H1 (cell line): ENCODE measurements around the gene CCL28. TPM values are rescaled to one million over a fixed set of nuclear protein-coding genes. Genes with fewer than 3 reads are reported as not detected.
"Not testable (repeated sequence)": the region's sequence is repeated elsewhere in the genome, so short reads cannot be mapped to it uniquely, and the experiment has no call there.

Source experiments
- CTCF ChIA-PET: fragments of 300-600 bp; sonication (Branson Sonifier 250); formaldehyde crosslinking; loops from one replicate; lab custom pipeline; 2021; ENCODE audit not compliant: partially characterized antibody; lab: Charles Lee
- POLR2A ChIA-PET: fragments of 300-600 bp; sonication (Branson Sonifier 250); formaldehyde crosslinking; loops from one replicate; lab custom pipeline; 2021; ENCODE audit warnings: inconsistent platforms; ENCODE audit not compliant: partially characterized antibody; lab: Charles Lee
- DNase-seq, 2 experiments: peaks; one replicate each; pipeline versions ENCODE4 v3.0.0 to v3.0.0-alpha.2; 2010 to 2022; ENCODE audit warnings: low spot score in 2 of 2, low read depth in 1 of 2, mixed read lengths in 1 of 2
- FAIRE-seq: peaks from 2 replicates; lab custom pipeline; 2011; peaks lifted over from hg19 to GRCh38; lab: Jason Lieb, UNC
- H2AFZ ChIP-seq: 2 replicates; pipeline ENCODE4 v1.8.1; 2012; ENCODE audit warnings: low read length, inconsistent platforms
- H2AK5ac ChIP-seq: 2 replicates; pipeline ENCODE4 v1.6.1; 2013; ENCODE audit warnings: low read depth, low read length
- H2BK120ac ChIP-seq: replicated peaks from 2 replicates; pipeline ENCODE3; 2013; ENCODE audit warnings: low read depth, low read length, inconsistent platforms
- H2BK12ac ChIP-seq: 2 replicates; pipeline ENCODE4 v1.6.1; 2013; ENCODE audit warnings: low read depth, low read length
- H2BK15ac ChIP-seq: 2 replicates; pipeline ENCODE4 v1.6.1; 2013; ENCODE audit warnings: low read length
- H2BK20ac ChIP-seq: 2 replicates; pipeline ENCODE4 v1.6.1; 2013; ENCODE audit warnings: low read length
- H2BK5ac ChIP-seq: 2 replicates; pipeline ENCODE4 v1.6.1; 2013; ENCODE audit warnings: low read depth, low read length
- H3K14ac ChIP-seq: 2 replicates; pipeline ENCODE4 v1.6.1; 2013; ENCODE audit warnings: inconsistent platforms; ENCODE audit not compliant: insufficient read length
- H3K18ac ChIP-seq: 2 replicates; pipeline ENCODE4 v1.6.1; 2013; ENCODE audit warnings: low read length; ENCODE audit errors: extremely low read depth
- H3K23ac ChIP-seq: 2 replicates; pipeline ENCODE4 v1.6.1; 2013; ENCODE audit warnings: inconsistent platforms; ENCODE audit not compliant: insufficient read length
- H3K23me2 ChIP-seq: 2 replicates; pipeline ENCODE4 v1.6.1; 2013; ENCODE audit warnings: low read depth, low read length
- H3K27ac ChIP-seq: 2 replicates; pipeline ENCODE4 v1.6.1; 2011; ENCODE audit warnings: low read depth, low read length, inconsistent platforms
- H3K27me3 ChIP-seq, 4 experiments: replicated peaks in 1 of 4; 1 replicate in 1 of 4; 2 replicates in 3 of 4; pipeline versions ENCODE4 v1.6.1 to v1.8.1; 2011 to 2013; ENCODE audit warnings: low read length in 3 of 4, mild to moderate bottlenecking in 3 of 4, inconsistent platforms in 2 of 4, mixed read lengths in 2 of 4, moderate library complexity in 1 of 4; ENCODE audit not compliant: control insufficient read depth in 3 of 4, insufficient read depth in 3 of 4; ENCODE audit errors: extremely low read depth in 1 of 4
- H3K36me3 ChIP-seq, 4 experiments: 2 replicates each; pipeline versions ENCODE4 v1.6.1 to v1.8.1; 2011 to 2013; ENCODE audit warnings: mild to moderate bottlenecking in 4 of 4, low read length in 3 of 4, moderate library complexity in 2 of 4, control low read depth in 1 of 4, inconsistent platforms in 1 of 4; ENCODE audit not compliant: insufficient read depth in 4 of 4, control insufficient read depth in 2 of 4
- H3K4ac ChIP-seq: replicated peaks from 2 replicates; pipeline ENCODE3; 2013; ENCODE audit warnings: low read length, low read depth, mixed read lengths, inconsistent platforms; ENCODE audit not compliant: insufficient read length
- H3K4me1 ChIP-seq, 4 experiments: replicated peaks in 1 of 4; 1 replicate in 1 of 4; 2 replicates in 3 of 4; pipeline versions ENCODE4 v1.6.1 to v1.8.1; 2011 to 2013; ENCODE audit warnings: low read length in 3 of 4, inconsistent platforms in 2 of 4, mixed read lengths in 1 of 4; ENCODE audit not compliant: insufficient read depth in 4 of 4, control insufficient read depth in 3 of 4
- H3K4me2 ChIP-seq, 2 experiments: 2 replicates each; pipeline versions ENCODE4 v1.6.1 to v1.8.1; 2011 to 2013; ENCODE audit warnings: low read depth in 2 of 2, low read length in 2 of 2, control low read depth in 1 of 2, inconsistent platforms in 1 of 2, mild to moderate bottlenecking in 1 of 2; ENCODE audit not compliant: insufficient read depth in 1 of 2
- H3K4me3 ChIP-seq, 4 experiments: fragments of 200-600, 300-600 bp in 1 of 4; sonication (generic), shearing (Covaris generic), sonication (Bioruptor Twin) in 1 of 4; 2 replicates each; pipeline versions ENCODE4 v1.5.1 to v1.8.1; 2011 to 2016; ENCODE audit warnings: low read length in 4 of 4, low read depth in 3 of 4, control low read depth in 2 of 4, inconsistent platforms in 2 of 4, mild to moderate bottlenecking in 2 of 4, mixed read lengths in 1 of 4, moderate library complexity in 1 of 4; ENCODE audit not compliant: insufficient read depth in 2 of 4; ENCODE audit errors: extremely low read depth in 1 of 4
- H3K56ac ChIP-seq: replicated peaks from 2 replicates; pipeline ENCODE3; 2013; ENCODE audit warnings: low read depth, mild to moderate bottlenecking, mixed read lengths, low read length, inconsistent platforms; ENCODE audit not compliant: insufficient read length
- H3K79me1 ChIP-seq: 2 replicates; pipeline ENCODE4 v1.6.1; 2013; ENCODE audit warnings: low read depth, low read length, control low read depth
- H3K79me2 ChIP-seq, 2 experiments: 2 replicates each; pipeline versions ENCODE4 v1.6.1 to v1.8.1; 2012 to 2013; ENCODE audit warnings: low read length in 2 of 2, mild to moderate bottlenecking in 2 of 2, inconsistent platforms in 1 of 2; ENCODE audit not compliant: insufficient read depth in 2 of 2, control insufficient read depth in 1 of 2
- H3K9ac ChIP-seq, 4 experiments: replicated peaks in 1 of 4; 1 replicate in 1 of 4; 2 replicates in 3 of 4; pipeline versions ENCODE4 v1.6.1 to v1.8.1; 2011 to 2013; ENCODE audit warnings: low read depth in 3 of 4, low read length in 3 of 4, control low read depth in 2 of 4, mild to moderate bottlenecking in 2 of 4, moderate library complexity in 2 of 4, inconsistent platforms in 1 of 4; ENCODE audit errors: extremely low read depth in 1 of 4
- H3K9me3 ChIP-seq, 2 experiments: 2 replicates each; pipeline versions ENCODE4 v1.6.1 to v1.8.1; 2012 to 2013; ENCODE audit warnings: mild to moderate bottlenecking in 2 of 2, moderate library complexity in 2 of 2, control low read depth in 1 of 2, inconsistent platforms in 1 of 2, low read depth in 1 of 2, low read length in 1 of 2, mixed read lengths in 1 of 2; ENCODE audit not compliant: insufficient read depth in 2 of 2
- H4K20me1 ChIP-seq, 2 experiments: replicated peaks in 1 of 2; 2 replicates each; pipeline versions ENCODE3 to v1.8.1; 2011 to 2013; ENCODE audit warnings: inconsistent platforms in 2 of 2, low read length in 2 of 2, mild to moderate bottlenecking in 1 of 2; ENCODE audit not compliant: insufficient read depth in 2 of 2, control insufficient read depth in 1 of 2
- H4K5ac ChIP-seq: 2 replicates; pipeline ENCODE4 v1.6.1; 2013; ENCODE audit warnings: low read length, low read depth, mixed read lengths, inconsistent platforms; ENCODE audit not compliant: insufficient read length
- H4K8ac ChIP-seq: 2 replicates; pipeline ENCODE4 v1.8.0; 2013; ENCODE audit warnings: mild to moderate bottlenecking, moderate library complexity, low read length, inconsistent platforms; ENCODE audit not compliant: insufficient read depth; ENCODE audit errors: extremely low read depth
- H4K91ac ChIP-seq: replicated peaks from 2 replicates; pipeline ENCODE3; 2013; ENCODE audit warnings: low read length, mixed read lengths, inconsistent platforms; ENCODE audit not compliant: insufficient read length
- PHF8 ChIP-seq: fragments of 200-600 bp; sonication (generic); conservative IDR thresholded peaks from 2 replicates; pipeline ENCODE4 v1.7.1; 2012; ENCODE audit warnings: low read depth, mild to moderate bottlenecking, inconsistent platforms, low read length, moderate library complexity
- polyA plus RNA-seq, 7 experiments: library from polyadenylated mRNA; depleted of rRNA in 3 of 7; stranded (reverse) in 5 of 7; unstranded in 2 of 7; fragments of >200 nt in 5 of 7; fragments of 200-250 nt in 2 of 7; gene quantifications; 1 replicate in 5 of 7; 2 replicates in 1 of 7; 4 replicates in 1 of 7; pipeline versions ENCODE4 v1.2.1 to v1.2.3, GENCODE V29; 2011 to 2013; ENCODE audit warnings: missing spikeins in 2 of 7, mixed read lengths in 2 of 7
- total RNA-seq: library from RNA; stranded (reverse); fragmentation: NEBNext Ultra II Directional; extraction: Animal tissue kit (Norgen Biotek cat#: 25700); gene quantifications from 2 replicates; pipeline ENCODE4 v1.2.1, GENCODE V29; 2021

Gene CCL28
- total and polyA plus RNA-seq, 2 of the 8 experiments (the other 6 are each of a cell fraction or from before 2014, with no cell fraction given), result 0.95 TPM; not detected in 1

- no peak for TF ChIP-seq PHF8
- TF ChIP-seq, all 59 proteins: peak for 0
Observed at GRCh38 chr5:43456556-43456955, 44.4 kb upstream of the CCL28 start (continued).

GRCh38 chr5:43441575-43441974 is 29.4 kb upstream of the CCL28 start:
- H4K8ac ChIP-seq, CTCF ChIA-PET, FAIRE-seq, H2BK12ac ChIP-seq, H3K14ac ChIP-seq, DNase-seq, H3K79me2 ChIP-seq, H3K9ac ChIP-seq, H4K20me1 ChIP-seq, H3K27ac ChIP-seq, H3K4me3 ChIP-seq, H3K23me2 ChIP-seq, H4K91ac ChIP-seq, H2BK5ac ChIP-seq, H3K4ac ChIP-seq, H3K79me1 ChIP-seq, H3K56ac ChIP-seq, H3K23ac ChIP-seq, H3K4me1 ChIP-seq, H3K4me2 ChIP-seq, H2BK20ac ChIP-seq, H3K27me3 ChIP-seq, H2BK120ac ChIP-seq, H2AK5ac ChIP-seq, H3K18ac ChIP-seq, H4K5ac ChIP-seq, H2AFZ ChIP-seq, H2BK15ac ChIP-seq: not testable (repeated sequence)
- H3K9me3 ChIP-seq, result peaks cover 6 to 13% of the 10 kb centered on the region in 2 experiments; a peak in 3 of 4 replicates
- H3K36me3 ChIP-seq, result peaks cover 0 to 19% (median 2%) of the 10 kb centered on the region in 4 experiments; a peak in 2 of 8 replicates
- POLR2A ChIA-PET, result interaction anchor here (1.4 kb wide), 1 partner anchor 42 kb away, joined by 3 read pairs; the partner anchor contains the start of gene TMEM267
